K562 (cell line): ENCODE results near the gene GPR107. TPM values are rescaled to one million over a fixed set of nuclear protein-coding genes. Genes with fewer than 3 reads are reported as not detected.

Experiments used
- ATAC-seq: fragments of 200-7000 bp; cut with Tn5 transposase; 3 replicates; pipeline ENCODE4 v1.9.1; 2020; ENCODE audit warnings: moderate library complexity
- BruUV-seq: library from RNA; stranded (reverse); fragments of 400-500 nt; replicated peaks from 2 replicates; lab custom pipeline; 2021; lab: Mats Ljungman, UMichigan
- CTCF ChIA-PET: fragments of 300-600 bp; formaldehyde crosslinking; extraction: SDS; loops from one replicate; lab custom pipeline; 2021; ENCODE audit warnings: low intra/inter-chr PET ratio; lab: Yijun Ruan, JAX
- POLR2A ChIA-PET: fragments of 300-600, 350-650 bp; sonication (Branson Sonifier 250); formaldehyde crosslinking; extraction: SDS; loops from one replicate; lab custom pipeline; 2021; ENCODE audit warnings: antibody characterized with exemption, inconsistent platforms; lab: Yijun Ruan, JAX
- DNase-seq, 4 experiments: peaks; one replicate each; pipeline versions ENCODE4 v3.0.0 to v3.0.0-alpha.2; 2011 to 2018; ENCODE audit warnings: low spot score in 3 of 4, mixed read lengths in 3 of 4; ENCODE audit errors: extremely low read depth in 1 of 4
- FAIRE-seq: peaks from 2 replicates; lab custom pipeline; 2011; peaks lifted over from hg19 to GRCh38; lab: Jason Lieb, UNC
- H2AFZ ChIP-seq: 2 replicates; pipeline ENCODE4 v1.6.0; 2011; ENCODE audit warnings: low read depth, low read length, control low read depth, inconsistent platforms
- H3K27ac ChIP-seq: fragments of 200-600 bp; 3 replicates; pipeline ENCODE4 v1.8.0; 2011; ENCODE audit warnings: low read depth, mild to moderate bottlenecking, control low read depth, inconsistent platforms, low read length, moderate library complexity, mixed read lengths; ENCODE audit errors: extremely low read depth
- H3K27me3 ChIP-seq, 2 experiments: fragments of 300-600 bp in 1 of 2; 2 replicates in 1 of 2; 3 replicates in 1 of 2; pipeline versions ENCODE4 v1.6.0 to v1.8.0; 2011; ENCODE audit warnings: inconsistent platforms in 2 of 2, low read length in 2 of 2, mild to moderate bottlenecking in 1 of 2, mixed read lengths in 1 of 2, moderate library complexity in 1 of 2; ENCODE audit not compliant: control insufficient read depth in 2 of 2, insufficient read depth in 2 of 2
- H3K36me3 ChIP-seq: fragments of 300-600 bp; 3 replicates; pipeline ENCODE4 v1.8.0; 2011; ENCODE audit warnings: mild to moderate bottlenecking, low read length, inconsistent platforms; ENCODE audit not compliant: control insufficient read depth, insufficient read depth
- H3K4me1 ChIP-seq, 2 experiments: fragments of 200-600 bp in 1 of 2; replicated peaks in 1 of 2; 2 replicates in 1 of 2; 3 replicates in 1 of 2; pipeline versions ENCODE4 v1.5.1 to v1.8.0; 2011; ENCODE audit warnings: inconsistent platforms in 2 of 2, low read length in 2 of 2, mild to moderate bottlenecking in 1 of 2, mixed read lengths in 1 of 2, moderate library complexity in 1 of 2; ENCODE audit not compliant: control insufficient read depth in 2 of 2, insufficient read depth in 2 of 2
- H3K4me2 ChIP-seq: 2 replicates; pipeline ENCODE4 v1.6.1; 2011; ENCODE audit warnings: low read length, control low read depth, inconsistent platforms, mixed read lengths; ENCODE audit not compliant: insufficient read depth
- H3K4me3 ChIP-seq: fragments of 200-600 bp; sonication (generic), shearing (Covaris generic); 2 replicates; pipeline ENCODE4 v1.5.1; 2016; ENCODE audit warnings: control low read depth, inconsistent platforms
- H3K79me2 ChIP-seq: fragments of 200-600 bp; 3 replicates; pipeline ENCODE4 v1.8.0; 2011; ENCODE audit warnings: low read length, inconsistent platforms; ENCODE audit not compliant: control insufficient read depth, insufficient read depth
- H3K9ac ChIP-seq, 2 experiments: 2 replicates each; pipeline versions ENCODE4 v1.6.0 to v1.6.1; 2011; ENCODE audit warnings: low read depth in 2 of 2, low read length in 2 of 2, control low read depth in 1 of 2, inconsistent platforms in 1 of 2, mild to moderate bottlenecking in 1 of 2, mixed read lengths in 1 of 2; ENCODE audit not compliant: insufficient read depth in 1 of 2
- H3K9me1 ChIP-seq: one replicate; pipeline ENCODE4 v1.6.0; 2011; ENCODE audit warnings: inconsistent platforms, mild to moderate bottlenecking, low read length, moderate library complexity; ENCODE audit not compliant: control insufficient read depth, insufficient read depth
- H3K9me3 ChIP-seq: replicated peaks from 2 replicates; pipeline ENCODE4 v1.5.1; 2011; ENCODE audit warnings: low read depth, low read length, inconsistent platforms; ENCODE audit not compliant: control insufficient read depth, insufficient read depth
- H4K20me1 ChIP-seq: replicated peaks from 2 replicates; pipeline ENCODE4 v1.6.1; 2011; ENCODE audit warnings: low read length, inconsistent platforms, mixed read lengths; ENCODE audit not compliant: control insufficient read depth, insufficient read depth
- AFF4 ChIP-seq: sonication (generic); formaldehyde crosslinking; IDR thresholded peaks from 2 replicates; pipeline ENCODE4 v1.8.0; 2023; ENCODE audit warnings: mild to moderate bottlenecking, missing genetic modification reagents
- ARID1B ChIP-seq: fragments of 450-650 bp; IDR thresholded peaks from 2 replicates; pipeline ENCODE4 v1.6.1; 2016; ENCODE audit warnings: antibody characterized with exemption, mild to moderate bottlenecking, inconsistent platforms
- ATF2 ChIP-seq: sonication (generic); formaldehyde crosslinking; IDR thresholded peaks from 2 replicates; pipeline ENCODE4 v1.8.1; 2022; ENCODE audit warnings: missing genetic modification reagents
- CEBPB ChIP-seq: fragments of 450-650 bp; IDR thresholded peaks from 2 replicates; pipeline ENCODE4 v1.6.1; 2016; ENCODE audit warnings: missing genetic modification characterization, missing compliant biosample characterization
- CEBPZ ChIP-seq: fragments of 150-350 bp; IDR thresholded peaks from 2 replicates; pipeline ENCODE4 v1.6.1; 2014; ENCODE audit warnings: low read depth, mild to moderate bottlenecking, low read length, borderline replicate concordance
- CGGBP1 ChIP-seq: fragments of 250-450 bp; sonication (Bioruptor Pico); IDR thresholded peaks from 2 replicates; pipeline ENCODE4 v1.9.0; 2021; ENCODE audit warnings: mild to moderate bottlenecking
- JUND ChIP-seq, 2 experiments: IDR thresholded peaks; 2 replicates in 1 of 2; 3 replicates in 1 of 2; pipeline ENCODE4 v1.6.1; 2011; ENCODE audit warnings: borderline replicate concordance in 2 of 2, low read depth in 2 of 2, low read length in 2 of 2, improper control_type of control experiment in 1 of 2, missing biosample characterization in 1 of 2, missing genetic modification characterization in 1 of 2, missing genetic modification reagents in 1 of 2
- NEUROD1 ChIP-seq: fragments of 150-350 bp; IDR thresholded peaks from 2 replicates; pipeline ENCODE4 v1.6.1; 2014; ENCODE audit warnings: borderline replicate concordance, low read length, low read depth; ENCODE audit not compliant: partially characterized antibody
- POU5F1 ChIP-seq: fragments of 150-350 bp; IDR thresholded peaks from 2 replicates; pipeline ENCODE4 v1.6.1; 2014; ENCODE audit warnings: borderline replicate concordance, low read length, low read depth, mild to moderate bottlenecking; ENCODE audit not compliant: partially characterized antibody
- TEAD1 ChIP-seq, 2 experiments: fragments of 450-650 bp in 1 of 2; sonication (generic) in 1 of 2; formaldehyde crosslinking; IDR thresholded peaks; 2 replicates each; pipeline versions ENCODE4 v1.4.0 to v1.8.0; 2020 to 2022; ENCODE audit warnings: mild to moderate bottlenecking in 2 of 2, missing genetic modification reagents in 1 of 2
- ZNF316 ChIP-seq: fragments of 450-650 bp; IDR thresholded peaks from 2 replicates; pipeline ENCODE4 v1.6.1; 2016
- WGBS: fragments of 100-300 bp; shearing (Covaris generic); methylation state at CpG from one replicate; pipeline ENCODE4 v1.1.6; 2016; ENCODE audit warnings: low coverage, mixed read lengths; ENCODE audit not compliant: insufficient coverage; ENCODE audit errors: missing lambda C conversion rate; 5-methylcytosine and 5-hydroxymethylcytosine counted together
- in situ Hi-C: fragments of 300-500 bp; cut with MboI; formaldehyde crosslinking; loops from 4 replicates; pipeline ENCODE4 v1.15.0; 2018; ENCODE audit warnings: inconsistent platforms, mixed read lengths
- intact Hi-C: fragments of 100-400 bp; cut with micrococcal nuclease; formaldehyde crosslinking; loops from 2 replicates; pipeline ENCODE4 v1.14.2; 2022
- polyA plus RNA-seq, 8 experiments: library from polyadenylated mRNA; depleted of rRNA in 4 of 8; stranded (reverse) in 5 of 8; unstranded in 3 of 8; fragments of >200 nt; fragmentation: Nextera tagmentation in 2 of 8; fragmentation: Illumina TruSeq in 1 of 8; extraction: Ambion mirVana in 2 of 8; extraction: Trizol in 1 of 8; gene quantifications; 2 replicates each; pipeline versions ENCODE4 v1.2.1 to v1.2.3, GENCODE V29; 2011 to 2014; ENCODE audit warnings: inconsistent platforms in 1 of 8, missing spikeins in 1 of 8
- total RNA-seq, 7 experiments: library from RNA; depleted of rRNA in 6 of 7; stranded (reverse); fragments of >200 nt in 6 of 7; fragmentation: Illumina TruSeq in 2 of 7; extraction: Trizol in 2 of 7; gene quantifications; 2 replicates each; pipeline versions ENCODE4 v1.2.1 to v1.2.3, GENCODE V29; 2011 to 2021; ENCODE audit warnings: low replicate concordance in 1 of 7

GPR107 gene
- total and polyA plus RNA-seq, 9 of the 15 experiments (the other 6 are each of a cell fraction or from before 2014, with no cell fraction given), result 3.2 to 34.6 (median 14.4) TPM

GRCh38 chr9:130174920-130175321 is 121.2 kb downstream of the GPR107 start (continued):
- TF ChIP-seq AFF4 (CRISPR knock-in tag) (no peak), POU5F1 (no peak), JUND (IDR thresholded peaks at IDR 0.05; ENCODE audit: borderline replicate concordance, low read depth, low read length) (no peak), JUND (tag; IDR thresholded peaks at IDR 0.05; ENCODE audit: borderline replicate concordance, low read depth, low read length) (no peak)

- CTCF ChIA-PET, result no interaction called here
- Histone ChIP-seq H2AFZ (no peak overlapping the region), H3K4me3 (no peak overlapping the region), H3K79me2 (peaks cover 24% of the 10 kb centered on the region), H3K9me3 (no peaks in the 10 kb centered on the region), H3K4me2 (no peak overlapping the region), H3K27ac (no peak overlapping the region), H4K20me1 (peaks cover 20% of the 10 kb centered on the region; the same call in 1 of the 2 replicates), H3K4me1 (peaks cover 0 to 27% of the 10 kb centered on the region in 2 experiments; a peak in 3 of 5 replicates), H3K9ac (0 out of 4 replicates have a peak overlapping the region, but pooled peaks of 1 of the 2 experiments have one; percentile 71), H3K27me3 (no peaks in the 10 kb centered on the region), H3K36me3 (no peaks in the 10 kb centered on the region), H3K9me1 (no peaks in the 10 kb centered on the region)
- no peak for DNase-seq
- 76% methylated on average over 9 of the region's 9 CpGs for WGBS
- ATAC-seq, result no peak
- intact Hi-C loops (no loop called here), in situ Hi-C loops (no loop called here)
- POLR2A ChIA-PET, result interaction anchor here (0.7 to 1.2 kb wide), 2 partner anchors 11 to 28 kb away, joined by 3 to 4 read pairs; no protein-coding TSS in a partner anchor
- FAIRE-seq, result no peak
- TSS peak; percentile 35 for BruUV-seq
- TF ChIP-seq TEAD1 (CRISPR knock-in tag; IDR thresholded peaks at IDR 0.05) (no peak), NEUROD1 (no peak), ZNF316 (no peak), ATF2 (no peak), ARID1B (no peak), CGGBP1 (CRISPR knock-in tag) (no peak), CEBPZ (no peak), CEBPB (tag) (no peak)
Observed at GRCh38 chr9:130175355-130175754, 121.6 kb downstream of the GPR107 start.
